Activated gamma-delta T cell treated with anti-CD3 and anti-CD28 coated beads, Interleukin-2, amount 50 U/mL, for 16 hours (primary cell): ENCODE data around the gene SLC2A13.
"Not testable (repeated sequence)": the region's sequence is repeated elsewhere in the genome, so short reads cannot be mapped to it uniquely, and the experiment has no call there.

Experiments used
- DNase-seq: peaks from one replicate; pipeline ENCODE4 v3.0.0-alpha.2; 2020; ENCODE audit warnings: low read depth

SLC2A13 gene

GRCh38 chr12:39746151-39746550 is 359.7 kb downstream of the SLC2A13 start:
- DNase-seq: not testable (repeated sequence)

- DNase-seq: no peak
These were observed 362.2 kb downstream of the SLC2A13 start for GRCh38 chr12:39743655-39744054.

GRCh38 chr12:39736406-39736805 is 369.5 kb downstream of the SLC2A13 start:
- no peak for DNase-seq

GRCh38 chr12:39723831-39724230 is 382.1 kb downstream of the SLC2A13 start:
- no peak for DNase-seq

GRCh38 chr12:39722504-39722903 is 383.4 kb downstream of the SLC2A13 start:
- DNase-seq: no peak

- no peak for DNase-seq
These were observed 392.3 kb downstream of the SLC2A13 start for GRCh38 chr12:39713552-39713951.

GRCh38 chr12:39712334-39712733 is 393.5 kb downstream of the SLC2A13 start:
- no peak for DNase-seq
